GM23338 (cell line): ENCODE results near the gene EYA4.

Experiments
- CREB1 ChIP-seq: fragments of 250-450 bp; sonication (Bioruptor Pico); IDR thresholded peaks from 2 replicates; pipeline ENCODE4 v1.5.0; 2020; ENCODE audit warnings: low read depth, mild to moderate bottlenecking, moderate library complexity
- CTCF ChIP-seq, 2 experiments: fragments of 200-600 bp in 1 of 2; sonication (generic) in 1 of 2; conservative IDR thresholded peaks; 2 replicates each; pipeline versions ENCODE4 v1.5.1 to v1.6.1; 2016 to 2017; ENCODE audit warnings: antibody characterized with exemption in 2 of 2, low read depth in 2 of 2, mild to moderate bottlenecking in 2 of 2, moderate library complexity in 1 of 2
- ETS1 ChIP-seq: IDR thresholded peaks from 2 replicates; pipeline ENCODE4 v1.6.1; 2016; ENCODE audit warnings: antibody characterized with exemption
- EZH2 ChIP-seq: fragments of 200-600 bp; sonication (generic); IDR thresholded peaks from one replicate; pipeline ENCODE4 v1.8.0; 2017; ENCODE audit warnings: antibody characterized with exemption, mild to moderate bottlenecking, low read depth; ENCODE audit not compliant: unreplicated experiment
- EZH2phosphoT487 ChIP-seq: fragments of 200-600 bp; sonication (generic); IDR thresholded peaks from one replicate; pipeline ENCODE4 v1.8.1; 2018; ENCODE audit warnings: antibody characterized with exemption; ENCODE audit not compliant: unreplicated experiment
- JUNB ChIP-seq: IDR thresholded peaks from one replicate; pipeline ENCODE4 v1.6.1; 2016; ENCODE audit warnings: antibody characterized with exemption; ENCODE audit not compliant: unreplicated experiment
- POLR2AphosphoS5 ChIP-seq: IDR thresholded peaks from 2 replicates; pipeline ENCODE4 v1.6.1; 2016; ENCODE audit warnings: antibody characterized with exemption, low read depth
- REST ChIP-seq: IDR thresholded peaks from one replicate; pipeline ENCODE4 v1.6.1; 2018; ENCODE audit warnings: antibody characterized with exemption; ENCODE audit not compliant: unreplicated experiment
- ZNF114 ChIP-seq: fragments of 250-450 bp; sonication (Bioruptor Pico); IDR thresholded peaks from 2 replicates; pipeline ENCODE4 v1.5.0; 2020; ENCODE audit warnings: mild to moderate bottlenecking, moderate library complexity
- ZNF462 ChIP-seq: fragments of 250-450 bp; sonication (Bioruptor Pico); IDR thresholded peaks from 2 replicates; pipeline ENCODE4 v1.5.0; 2020; ENCODE audit warnings: mild to moderate bottlenecking, moderate library complexity

GRCh38 chr6:133523816-133524215 lies 282.7 kb downstream of the EYA4 start:
- TF ChIP-seq CTCF (conservative IDR thresholded peaks at IDR 0.05; ENCODE audit: low read depth in 2 of 2) (no peak), EZH2phosphoT487 (no peak), POLR2AphosphoS5 (no peak), CREB1 (CRISPR knock-in tag) (no peak), EZH2 (no peak), JUNB (no peak), REST (no peak), ETS1 (no peak), ZNF462 (no peak), ZNF114 (CRISPR knock-in tag) (no peak)
